NCI-H510A (cell line): Measurements from ENCODE around the gene SLC25A25.

Experiments
- DNase-seq: peaks from one replicate; lab custom pipeline; 2025; lab: John Stamatoyannopoulos, UW

Gene SLC25A25

GRCh38 chr9:128145536-128145935 lies 77.5 kb downstream of the SLC25A25 start:
- DNase-seq: no peak

- no peak for DNase-seq
Measured at GRCh38 chr9:128145951-128146351, 77.9 kb downstream of the SLC25A25 start.

GRCh38 chr9:128146591-128147120 lies 78.6 kb downstream of the SLC25A25 start:
- no peak for DNase-seq

GRCh38 chr9:128148509-128149000 lies 80.5 kb downstream of the SLC25A25 start:
- DNase-seq: no peak

- DNase-seq: no peak
Measured at GRCh38 chr9:128149001-128149701, 81.1 kb downstream of the SLC25A25 start, which contains the start of gene LCN2. LCN2 (plus strand) TSS chr9:128149453; CDS start chr9:128149526, 73 bp downstream.

- no peak for DNase-seq
Measured at GRCh38 chr9:128149951-128150593, 82.0 kb downstream of the SLC25A25 start.

GRCh38 chr9:128150594-128151308 lies 82.7 kb downstream of the SLC25A25 start:
- peak; percentile 29 for DNase-seq

GRCh38 chr9:128151309-128152132 lies 83.5 kb downstream of the SLC25A25 start:
- DNase-seq: no peak

GRCh38 chr9:128152133-128153059 lies 84.4 kb downstream of the SLC25A25 start:
- DNase-seq: no peak

GRCh38 chr9:128153060-128153946 lies 85.3 kb downstream of the SLC25A25 start:
- no peak for DNase-seq

- no peak for DNase-seq
Measured at GRCh38 chr9:128153947-128154695, 86.1 kb downstream of the SLC25A25 start.

- DNase-seq: no peak
Measured at GRCh38 chr9:128155736-128156500, 87.9 kb downstream of the SLC25A25 start.
